ENCODE data around the gene SCN2B. TPM values are rescaled to one million over a fixed set of nuclear protein-coding genes. Genes with fewer than 3 reads are reported as not detected.
A peak's percentile ranks its signal among the peaks of the same experiment; 100 is the strongest.
"Not testable (repeated sequence)": the region's sequence is repeated elsewhere in the genome, so short reads cannot be mapped to it uniquely, and the experiment has no call there.

Gene SCN2B
- total RNA-seq, 1 experiment from 2014 or later = 0.05 TPM

GRCh38 chr11:118206391-118207031 is 30.1 kb upstream of the SCN2B start:
- DNase-seq (ENCODE audit: low read depth) = no peak

GRCh38 chr11:118205606-118206378 is 29.4 kb upstream of the SCN2B start:
- DNase-seq (ENCODE audit: low read depth) = no peak

- no peak for DNase-seq (ENCODE audit: low read depth)
Measured at GRCh38 chr11:118202599-118203422, 26.4 kb upstream of the SCN2B start.

GRCh38 chr11:118201966-118202365 is 25.5 kb upstream of the SCN2B start:
- DNase-seq (ENCODE audit: low read depth) = no peak

- DNase-seq (ENCODE audit: low read depth) = no peak
Measured at GRCh38 chr11:118200901-118201680, 24.7 kb upstream of the SCN2B start.

- no peak for DNase-seq (ENCODE audit: low read depth)
Measured at GRCh38 chr11:118200497-118200896, 24.1 kb upstream of the SCN2B start.

- no peak for DNase-seq (ENCODE audit: low read depth)
Measured at GRCh38 chr11:118199135-118199534, 22.7 kb upstream of the SCN2B start.

GRCh38 chr11:118198370-118198769 is 21.9 kb upstream of the SCN2B start:
- peak; percentile 54 for DNase-seq (ENCODE audit: low read depth)

- peak; percentile 84 for DNase-seq (ENCODE audit: low read depth)
Measured at GRCh38 chr11:118194835-118195627, 18.6 kb upstream of the SCN2B start.

GRCh38 chr11:118193910-118194566 is 17.6 kb upstream of the SCN2B start:
- DNase-seq (ENCODE audit: low read depth) = no peak

- not testable (repeated sequence) for DNase-seq (ENCODE audit: low read depth)
Measured at GRCh38 chr11:118192817-118193216, 16.4 kb upstream of the SCN2B start.

GRCh38 chr11:118190942-118191506 is 14.6 kb upstream of the SCN2B start:
- not testable (repeated sequence) for DNase-seq (ENCODE audit: low read depth)

- DNase-seq (ENCODE audit: low read depth) = no peak
Measured at GRCh38 chr11:118186346-118187107, 10.1 kb upstream of the SCN2B start.

GRCh38 chr11:118184784-118185579 is 8.5 kb upstream of the SCN2B start:
- DNase-seq (ENCODE audit: low read depth) = no peak

- DNase-seq (ENCODE audit: low read depth) = not testable (repeated sequence)
Measured at GRCh38 chr11:118183691-118184090, 7.3 kb upstream of the SCN2B start.

- peak; percentile 30 for DNase-seq (ENCODE audit: low read depth)
Measured at GRCh38 chr11:118180300-118180703, 3.9 kb upstream of the SCN2B start.

GRCh38 chr11:118176778-118177134 is 317 bp upstream of the SCN2B start:
- DNase-seq (ENCODE audit: low read depth) = no peak
